Psoas muscle (tissue), 8 donors: ENCODE measurements around the gene MORN1. TPM values are rescaled to one million over a fixed set of nuclear protein-coding genes. Genes with fewer than 3 reads are reported as not detected.
A peak's percentile ranks its signal among the peaks of the same experiment; 100 is the strongest.

Experiments
- ATAC-seq, 4 donors: fragments of 200-7000 bp; cut with Tn5 transposase; one replicate each; pipeline ENCODE4 v1.9.1; 2020; ENCODE audit warnings: moderate library complexity in 3 of 4, mild to moderate bottlenecking in 2 of 4
- DNase-seq, 2 donors: peaks; one replicate each; pipeline ENCODE4 v3.0.0-alpha.2; 2020
- H3K27ac ChIP-seq: fragments of 200-600 bp; one replicate; pipeline ENCODE4 v1.8.0; 2022
- H3K27me3 ChIP-seq, 3 donors: fragments of 200-600 bp in 1 of 3; one replicate each; pipeline versions ENCODE4 v1.6.1 to v1.8.0; 2013 to 2022; ENCODE audit warnings: low read length in 2 of 3, mild to moderate bottlenecking in 2 of 3, moderate library complexity in 1 of 3; ENCODE audit not compliant: insufficient read depth in 3 of 3
- H3K36me3 ChIP-seq, 2 donors: fragments of 200-600 bp in 1 of 2; one replicate each; pipeline versions ENCODE4 v1.6.1 to v1.8.0; 2013 to 2022; ENCODE audit warnings: low read depth in 1 of 2, mild to moderate bottlenecking in 1 of 2, moderate library complexity in 1 of 2; ENCODE audit not compliant: insufficient read depth in 1 of 2
- H3K4me1 ChIP-seq: fragments of 200-600 bp; one replicate; pipeline ENCODE4 v1.8.0; 2022
- H3K4me3 ChIP-seq: fragments of 200-600 bp; one replicate; pipeline ENCODE4 v1.8.0; 2022; ENCODE audit warnings: mild to moderate bottlenecking
- H3K9me3 ChIP-seq: fragments of 200-600 bp; one replicate; pipeline ENCODE4 v1.8.0; 2022
- CTCF ChIP-seq: fragments of 200-600 bp; IDR thresholded peaks from one replicate; pipeline ENCODE4 v1.8.0; 2022; ENCODE audit warnings: antibody characterized with exemption
- WGBS, 3 donors: extraction: QIAGEN DNeasy Blood & Tissue Kit; methylation state at CpG; one replicate each; pipeline versions ENCODE4 v1.1.6 to v1.1.7; 2013; 5-methylcytosine and 5-hydroxymethylcytosine counted together
- intact Hi-C, 2 donors: fragments of 100-400 bp; cut with DNase I; formaldehyde crosslinking; loops; one replicate each; pipeline versions ENCODE4 v1.11.0 to v1.14.2; 2022
- polyA plus RNA-seq, 3 donors: library from polyadenylated mRNA; stranded (reverse); fragments of 200-250 nt; gene quantifications; one replicate each; pipeline ENCODE4 v1.2.3, GENCODE V29; 2013
- total RNA-seq, 4 donors: library from RNA; stranded (reverse); fragmentation: NEBNext Ultra II Directional in 2 of 4; extraction: Animal tissue kit (Norgen Biotek cat#: 25700) in 2 of 4; gene quantifications; one replicate each; pipeline versions ENCODE4 v1.2.1 to v1.2.4, GENCODE V29; 2021 to 2023
- donor health status: healthy with polysubstance abuse.
- donor health status: DM: no; HTN: no; CAD: no; lungs with moderate emphysema.
- donor health status: Bipolar disorder and iron deficiency.
- donor health status: healthy.
- donor health status: DM: yes; HTN: yes; CAD: no.
- donor health status: DM: no; HTN: no; CAD: no.
- donor health status: DM: no; HTN: no; CAD: no.
- donor health status: DM: yes; HTN: yes; CAD: no.

MORN1 gene
- total and polyA plus RNA-seq, 7 donors: 1.2 to 7.3 (median 4.2) TPM

GRCh38 chr1:2317230-2318065, 73.9 kb downstream of the MORN1 start:
- WGBS, 3 donors: 60 to 84% (median 64%) methylated on average over 26 to 32 of the region's 32 CpGs
- Histone ChIP-seq H3K9me3 (no peaks in the 10 kb centered on the region), H3K36me3 (no peaks in the 10 kb centered on the region), H3K27ac (no peak overlapping the region), H3K4me1 (peaks cover 26% of the 10 kb centered on the region), H3K27me3 (peaks cover 0 to 48% (median 6%) of the 10 kb centered on the region in 3 donors), H3K4me3 (no peak overlapping the region)
- ATAC-seq: no peak
- DNase-seq: no peak
- no peak for TF ChIP-seq CTCF
- intact Hi-C loops: loop anchor here (2.0 to 5.0 kb wide), 3 partner anchors 85 to 123 kb away; partner anchors contain the start of gene FAAP20 (in 1 of the 2)

- H3K4me3 ChIP-seq: no peak overlapping the region
- WGBS, 3 donors: 66 to 69% (median 67%) methylated on average over 10 to 16 of the region's 16 CpGs
- no peak overlapping the region for H3K27ac ChIP-seq
- ATAC-seq: no peak
- no peaks in the 10 kb centered on the region for H3K9me3 ChIP-seq
- H3K36me3 ChIP-seq: no peaks in the 10 kb centered on the region
- intact Hi-C loops: loop anchor here (2.0 to 5.0 kb wide), 3 partner anchors 84 to 122 kb away; partner anchors contain the start of gene FAAP20 (in 1 of the 2)
- TF ChIP-seq CTCF: no peak
- peaks cover 16% of the 10 kb centered on the region for H3K4me1 ChIP-seq
- H3K27me3 ChIP-seq: peaks cover 0 to 41% (median 6%) of the 10 kb centered on the region in 3 donors
- no peak for DNase-seq
Measured at GRCh38 chr1:2316451-2316961, 74.8 kb downstream of the MORN1 start.

- Histone ChIP-seq H3K4me1 (peaks cover 16% of the 10 kb centered on the region), H3K4me3 (peak overlapping the region; percentile 69), H3K9me3 (no peaks in the 10 kb centered on the region), H3K27me3 (peaks cover 0 to 34% (median 6%) of the 10 kb centered on the region in 3 donors), H3K27ac (peak overlapping the region; percentile 50), H3K36me3 (no peaks in the 10 kb centered on the region)
- no peak for TF ChIP-seq CTCF
- DNase-seq (no peak), ATAC-seq (no peak)
- 60 to 70% (median 61%) methylated on average over 21 of the region's 21 CpGs for WGBS, 3 donors
- intact Hi-C loops: loop anchor here (2.0 to 5.0 kb wide), 3 partner anchors 84 to 121 kb away; partner anchors contain the start of gene FAAP20 (in 1 of the 2)
Measured at GRCh38 chr1:2315674-2316450, 75.5 kb downstream of the MORN1 start.

GRCh38 chr1:2314803-2315673, 76.3 kb downstream of the MORN1 start:
- H3K27me3 ChIP-seq: peaks cover 0 to 28% (median 3%) of the 10 kb centered on the region in 3 donors
- ATAC-seq (peak in 3 of 4 donors; percentile 24 to 45 (median 41)), DNase-seq (peak; percentile 76 to 77)
- H3K36me3 ChIP-seq: no peaks in the 10 kb centered on the region
- peak overlapping the region; percentile 69 for H3K4me3 ChIP-seq
- H3K9me3 ChIP-seq: no peaks in the 10 kb centered on the region
- TF ChIP-seq CTCF: peak; percentile 94
- H3K4me1 ChIP-seq: peaks cover 16% of the 10 kb centered on the region
- intact Hi-C loops: loop anchor here in 1 of 2 donors (5.0 kb wide), 3 partner anchors 83 to 118 kb away; no protein-coding TSS in a partner anchor
- 11 to 34% (median 33%) methylated on average over 9 to 87 of the region's 91 CpGs for WGBS, 3 donors
- peak overlapping the region; percentile 74 for H3K27ac ChIP-seq
